Endothelial cell of umbilical vein (primary cell): ENCODE results near the gene G0S2. TPM values are rescaled to one million over a fixed set of nuclear protein-coding genes. Genes with fewer than 3 reads are reported as not detected.

ENCODE experiments used
- BruUV-seq: library from RNA; stranded (reverse); fragments of 400-500 nt; replicated peaks from 2 replicates; lab custom pipeline; 2021; lab: Mats Ljungman, UMichigan
- CTCF ChIA-PET: fragments of 300-600, 350-600 bp; sonication (Branson Sonifier 250); formaldehyde crosslinking; loops from one replicate; lab custom pipeline; 2021; ENCODE audit warnings: antibody characterized with exemption, inconsistent platforms; lab: Charles Lee
- POLR2A ChIA-PET: fragments of 300-600, 350-600 bp; sonication (Branson Sonifier 250); formaldehyde crosslinking; loops from one replicate; lab custom pipeline; 2021; ENCODE audit warnings: antibody characterized with exemption, inconsistent platforms; lab: Charles Lee
- DNase-seq: peaks from one replicate; pipeline ENCODE4 v3.0.0-alpha.2; 2011; ENCODE audit warnings: low read depth, low spot score
- FAIRE-seq: peaks from 2 replicates; lab custom pipeline; 2011; peaks lifted over from hg19 to GRCh38; lab: Jason Lieb, UNC
- H2AFZ ChIP-seq: 2 replicates; pipeline ENCODE4 v1.6.0; 2012; ENCODE audit warnings: low read depth, low read length, control low read depth, inconsistent platforms
- H3K27ac ChIP-seq: 2 replicates; pipeline ENCODE4 v1.5.1; 2011; ENCODE audit warnings: low read depth, mild to moderate bottlenecking, control low read depth, low read length, moderate library complexity; ENCODE audit not compliant: insufficient read depth
- H3K27me3 ChIP-seq, 2 experiments: 2 replicates each; pipeline versions ENCODE4 v1.6.0 to v1.6.1; 2011; ENCODE audit warnings: low read length in 2 of 2, mixed read lengths in 1 of 2; ENCODE audit not compliant: control insufficient read depth in 2 of 2, insufficient read depth in 2 of 2
- H3K36me3 ChIP-seq, 2 experiments: 2 replicates in 1 of 2; 3 replicates in 1 of 2; pipeline ENCODE4 v1.5.1; 2011; ENCODE audit warnings: low read length in 2 of 2, mild to moderate bottlenecking in 1 of 2, moderate library complexity in 1 of 2; ENCODE audit not compliant: control insufficient read depth in 2 of 2, insufficient read depth in 2 of 2; ENCODE audit errors: extremely low read depth in 1 of 2
- H3K4me1 ChIP-seq: 3 replicates; pipeline ENCODE4 v1.5.1; 2011; ENCODE audit warnings: mild to moderate bottlenecking, low read length; ENCODE audit not compliant: control insufficient read depth, insufficient read depth; ENCODE audit errors: extremely low read depth
- H3K4me2 ChIP-seq: 2 replicates; pipeline ENCODE4 v1.6.1; 2011; ENCODE audit warnings: low read length, control low read depth, mixed read lengths; ENCODE audit not compliant: insufficient read depth
- H3K4me3 ChIP-seq, 3 experiments: fragments of 200-600 bp in 1 of 3; sonication (generic), shearing (Covaris generic) in 1 of 3; replicated peaks in 1 of 3; 2 replicates each; pipeline ENCODE4 v1.5.1; 2011 to 2016; ENCODE audit warnings: control low read depth in 3 of 3, low read length in 3 of 3, mild to moderate bottlenecking in 2 of 3, inconsistent platforms in 1 of 3, low read depth in 1 of 3, moderate library complexity in 1 of 3; ENCODE audit not compliant: insufficient read depth in 1 of 3
- H3K79me2 ChIP-seq: 2 replicates; pipeline ENCODE4 v1.6.0; 2012; ENCODE audit warnings: low read length, inconsistent platforms; ENCODE audit not compliant: control insufficient read depth, insufficient read depth
- H3K9ac ChIP-seq: replicated peaks from 2 replicates; pipeline ENCODE3; 2011; ENCODE audit warnings: low read length, control low read depth; ENCODE audit not compliant: insufficient read depth; ENCODE audit errors: extremely low read depth
- H3K9me1 ChIP-seq: replicated peaks from 3 replicates; pipeline ENCODE4 v1.6.0; 2011; ENCODE audit warnings: mild to moderate bottlenecking, low read length; ENCODE audit not compliant: control insufficient read depth, insufficient read depth; ENCODE audit errors: extremely low read depth
- H3K9me3 ChIP-seq: replicated peaks from 2 replicates; pipeline ENCODE4 v1.5.1; 2012; ENCODE audit warnings: low read length, inconsistent platforms; ENCODE audit not compliant: control insufficient read depth, insufficient read depth
- H4K20me1 ChIP-seq: replicated peaks from 2 replicates; pipeline ENCODE3; 2011; ENCODE audit warnings: mild to moderate bottlenecking, low read length; ENCODE audit not compliant: control insufficient read depth, insufficient read depth; ENCODE audit errors: extremely low read depth
- EZH2 ChIP-seq: IDR thresholded peaks from 2 replicates; pipeline ENCODE4 v1.6.1; 2012; ENCODE audit warnings: borderline replicate concordance, low read depth, mild to moderate bottlenecking, moderate library complexity, low read length, inconsistent platforms; ENCODE audit not compliant: severe bottlenecking
- FOS ChIP-seq: IDR thresholded peaks from 2 replicates; pipeline ENCODE4 v1.6.1; 2011; ENCODE audit warnings: mild to moderate bottlenecking, low read length, moderate library complexity, borderline replicate concordance; ENCODE audit not compliant: insufficient read depth
- GATA2 ChIP-seq: IDR thresholded peaks from 2 replicates; pipeline ENCODE4 v1.7.0; 2011; ENCODE audit warnings: low read depth, mild to moderate bottlenecking, moderate library complexity, mixed read lengths, low read length; ENCODE audit not compliant: insufficient read length, insufficient read depth
- JUN ChIP-seq: IDR thresholded peaks from 2 replicates; pipeline ENCODE4 v1.6.1; 2011; ENCODE audit warnings: borderline replicate concordance, low read depth; ENCODE audit not compliant: insufficient read length, insufficient read depth
- MAX ChIP-seq: IDR thresholded peaks from 2 replicates; pipeline ENCODE4 v1.6.1; 2011; ENCODE audit not compliant: insufficient read depth, insufficient read length
- MYC ChIP-seq: IDR thresholded peaks from one replicate; pipeline ENCODE4 v1.6.1; 2011; ENCODE audit warnings: mild to moderate bottlenecking, low read depth, low read length
- POLR2A ChIP-seq: IDR thresholded peaks from 2 replicates; pipeline ENCODE4 v1.6.1; 2012; ENCODE audit warnings: low read depth, mild to moderate bottlenecking, control low read depth, low read length
- POLR2AphosphoS5 ChIP-seq: IDR thresholded peaks from 2 replicates; pipeline ENCODE4 v1.6.1; 2012; ENCODE audit warnings: low read depth, mild to moderate bottlenecking, control low read depth, low read length, moderate library complexity; ENCODE audit not compliant: insufficient read depth
- dilution Hi-C: fragments of 300-500 bp; cut with MboI; formaldehyde crosslinking; loops from one replicate; pipeline ENCODE4 v1.15.0; 2019; ENCODE audit warnings: low sequenced_read_pairs; ENCODE audit not compliant: extremely low pct_ligation_motif_present
- intact Hi-C: fragments of 100-400 bp; cut with micrococcal nuclease; formaldehyde crosslinking; loops from one replicate; pipeline ENCODE4 v1.10.0; 2022
- polyA plus RNA-seq, 4 experiments: library from polyadenylated mRNA; depleted of rRNA in 3 of 4; stranded (reverse) in 3 of 4; unstranded in 1 of 4; fragments of >200 nt; gene quantifications; 2 replicates each; pipeline versions ENCODE4 v1.2.1 to v1.2.3, GENCODE V29; 2011 to 2012; ENCODE audit warnings: missing spikeins in 1 of 4
- total RNA-seq: library from RNA; stranded (reverse); gene quantifications from 2 replicates; pipeline ENCODE4 v1.2.3, GENCODE V29; 2021
- TF ChIP-seq, protein P1 (sequence below), 2 donors: IDR thresholded peaks; 1 replicate in 1 of 2; 2 replicates in 1 of 2; pipeline ENCODE4 v1.5.1; 2011; ENCODE audit warnings: low read length in 2 of 2, mild to moderate bottlenecking in 2 of 2, moderate library complexity in 2 of 2, control low read depth in 1 of 2, inconsistent platforms in 1 of 2, low read depth in 1 of 2; ENCODE audit not compliant: insufficient read depth in 1 of 2; ENCODE audit errors: extremely low read depth in 1 of 2

G0S2 gene
- total and polyA plus RNA-seq, 2 donors (not counting 3 experiments of a cell fraction or from before 2014, with no cell fraction given), result 0.91 to 1.9 TPM

- H3K4me1 ChIP-seq, result peaks cover 10% of the 10 kb centered on the region
- ChIA-PET CTCF (interaction anchor here (0.8 to 1.2 kb wide), 2 partner anchors 8 to 11 kb away, joined by 3 read pairs; no protein-coding TSS in a partner anchor), POLR2A (no interaction called here)
- no peak overlapping the region for H3K9ac ChIP-seq
- DNase-seq, result no peak
- no peaks in the 10 kb centered on the region for H4K20me1 ChIP-seq
- H3K27me3 ChIP-seq, result peaks cover 0 to 2% of the 10 kb centered on the region in 2 experiments
- no peak for TF ChIP-seq MYC
- TF ChIP-seq JUN, result no peak
- TF ChIP-seq POLR2A, result no peak
- no peak for TF ChIP-seq GATA2
- no peak for TF ChIP-seq POLR2AphosphoS5
- no peak for TF ChIP-seq MAX
- TF ChIP-seq EZH2, result no peak
- TF ChIP-seq FOS, result no peak
- TF ChIP-seq, protein P1, sequence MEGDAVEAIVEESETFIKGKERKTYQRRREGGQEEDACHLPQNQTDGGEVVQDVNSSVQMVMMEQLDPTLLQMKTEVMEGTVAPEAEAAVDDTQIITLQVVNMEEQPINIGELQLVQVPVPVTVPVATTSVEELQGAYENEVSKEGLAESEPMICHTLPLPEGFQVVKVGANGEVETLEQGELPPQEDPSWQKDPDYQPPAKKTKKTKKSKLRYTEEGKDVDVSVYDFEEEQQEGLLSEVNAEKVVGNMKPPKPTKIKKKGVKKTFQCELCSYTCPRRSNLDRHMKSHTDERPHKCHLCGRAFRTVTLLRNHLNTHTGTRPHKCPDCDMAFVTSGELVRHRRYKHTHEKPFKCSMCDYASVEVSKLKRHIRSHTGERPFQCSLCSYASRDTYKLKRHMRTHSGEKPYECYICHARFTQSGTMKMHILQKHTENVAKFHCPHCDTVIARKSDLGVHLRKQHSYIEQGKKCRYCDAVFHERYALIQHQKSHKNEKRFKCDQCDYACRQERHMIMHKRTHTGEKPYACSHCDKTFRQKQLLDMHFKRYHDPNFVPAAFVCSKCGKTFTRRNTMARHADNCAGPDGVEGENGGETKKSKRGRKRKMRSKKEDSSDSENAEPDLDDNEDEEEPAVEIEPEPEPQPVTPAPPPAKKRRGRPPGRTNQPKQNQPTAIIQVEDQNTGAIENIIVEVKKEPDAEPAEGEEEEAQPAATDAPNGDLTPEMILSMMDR (IDR thresholded peaks at IDR 0.05; ENCODE audit: extremely low read depth in 1 of 2, insufficient read depth in 1 of 2, low read depth in 1 of 2, low read length in 2 of 2), result no peak
- no peak overlapping the region for H3K4me3 ChIP-seq
- H3K79me2 ChIP-seq, result no peaks in the 10 kb centered on the region
- FAIRE-seq, result no peak
- no peaks in the 10 kb centered on the region for H3K9me1 ChIP-seq
- no peak overlapping the region for H3K27ac ChIP-seq
- BruUV-seq, result no TSS peak
- no peaks in the 10 kb centered on the region for H3K9me3 ChIP-seq
- no peaks in the 10 kb centered on the region for H3K36me3 ChIP-seq
- intact Hi-C loops, result no loop called here
- dilution Hi-C loops, result no loop called here
- no peak overlapping the region for H2AFZ ChIP-seq
- no peak overlapping the region for H3K4me2 ChIP-seq
These were observed 14.1 kb upstream of the G0S2 start for GRCh38 chr1:209661071-209661470.
